GM19397 (cell line): Measurements from ENCODE around the gene LAMA2.
"Not testable (repeated sequence)": the region's sequence is repeated elsewhere in the genome, so short reads cannot be mapped to it uniquely, and the experiment has no call there.

Experiments used
- ATAC-seq: cut with Tn5 transposase; IDR thresholded peaks from one replicate; pipeline ENCODE4 v1.9.1; 2021; ENCODE audit warnings: mild to moderate bottlenecking, moderate library complexity; ENCODE audit not compliant: unreplicated experiment

Gene LAMA2

DNA sequence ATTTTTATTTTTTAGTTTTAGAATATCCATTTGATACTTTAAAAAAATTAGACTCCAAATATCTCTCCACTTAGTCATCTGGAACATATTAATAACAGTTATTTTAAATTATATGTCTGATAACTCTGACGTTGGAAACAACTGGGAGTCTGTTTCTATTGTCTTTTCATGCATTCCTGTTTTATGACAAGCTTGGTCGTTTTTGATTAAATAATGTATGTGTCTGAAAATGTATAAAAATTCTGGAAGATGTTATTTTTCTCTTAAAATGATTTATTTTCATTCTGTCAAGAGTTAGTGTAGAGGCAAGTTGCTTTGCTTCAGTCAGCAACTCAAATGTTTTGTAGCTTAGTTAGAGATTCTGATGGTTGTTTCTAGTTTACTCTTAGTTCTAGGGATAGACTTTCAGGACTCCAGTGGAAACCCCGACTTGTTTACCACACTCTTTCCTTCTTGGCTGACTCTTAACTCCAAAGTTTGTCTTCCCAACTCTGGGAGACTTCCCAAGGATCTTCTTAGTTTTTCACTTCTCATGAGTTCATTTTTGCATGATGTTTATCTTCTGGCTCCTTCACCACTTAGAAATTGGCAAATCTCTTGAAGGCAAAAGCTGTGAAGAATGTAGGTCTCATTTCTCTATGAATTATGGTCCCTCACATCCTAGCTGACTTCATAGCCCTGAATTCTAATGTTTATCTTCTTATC is 190.9 kb downstream of the LAMA2 start:
- no peak for ATAC-seq

- ATAC-seq = no peak
Observed at GRCh38 chr6:129084406-129084805, 201.5 kb downstream of the LAMA2 start.

- ATAC-seq = not testable (repeated sequence)
Observed at GRCh38 chr6:129088481-129088880, 205.5 kb downstream of the LAMA2 start.

DNA sequence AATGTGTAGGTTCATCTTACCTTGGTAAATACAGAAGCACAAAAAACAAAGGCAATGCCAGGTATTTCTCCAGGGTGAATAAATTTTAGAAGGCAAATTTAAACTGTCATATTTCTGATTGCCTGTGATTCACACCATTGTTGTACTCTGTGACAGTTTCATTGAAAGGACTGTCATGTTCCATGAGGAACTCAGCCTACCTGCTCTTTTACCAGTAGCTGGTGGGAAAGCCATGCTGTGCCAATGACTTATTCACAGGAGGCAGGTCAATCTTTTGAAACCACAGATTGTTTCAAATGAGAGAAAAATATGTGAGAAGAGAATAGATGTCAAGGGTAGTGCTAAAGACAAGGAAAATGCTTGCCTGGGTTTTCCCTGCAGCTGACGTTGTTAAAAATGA is 206.4 kb downstream of the LAMA2 start:
- no peak for ATAC-seq

GRCh38 chr6:129094147-129094546 is 211.2 kb downstream of the LAMA2 start:
- ATAC-seq = no peak

GRCh38 chr6:129096651-129097290 is 213.8 kb downstream of the LAMA2 start:
- ATAC-seq = no peak

- no peak for ATAC-seq
Observed at GRCh38 chr6:129098061-129098553, 215.2 kb downstream of the LAMA2 start.

DNA sequence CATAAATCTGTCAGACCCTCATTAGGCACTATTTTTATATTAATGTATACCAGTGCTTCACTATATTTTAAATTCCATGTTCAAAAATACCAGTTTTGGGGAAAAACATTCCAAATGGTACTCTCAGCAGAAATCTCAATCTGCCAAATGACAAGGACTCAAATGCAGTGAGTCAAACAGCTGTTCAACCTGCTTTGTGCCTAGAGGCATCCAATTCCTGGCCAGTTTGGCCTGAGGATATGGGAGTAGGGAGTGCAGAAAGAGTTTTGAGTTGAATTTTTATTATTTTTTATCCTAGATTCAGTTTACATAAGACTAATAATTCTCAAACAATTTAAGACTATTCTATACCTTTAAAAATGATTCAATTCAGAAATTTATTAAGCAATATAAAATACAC is 216.8 kb downstream of the LAMA2 start:
- no peak for ATAC-seq

GRCh38 chr6:129100164-129100563 is 217.2 kb downstream of the LAMA2 start:
- ATAC-seq = no peak

DNA sequence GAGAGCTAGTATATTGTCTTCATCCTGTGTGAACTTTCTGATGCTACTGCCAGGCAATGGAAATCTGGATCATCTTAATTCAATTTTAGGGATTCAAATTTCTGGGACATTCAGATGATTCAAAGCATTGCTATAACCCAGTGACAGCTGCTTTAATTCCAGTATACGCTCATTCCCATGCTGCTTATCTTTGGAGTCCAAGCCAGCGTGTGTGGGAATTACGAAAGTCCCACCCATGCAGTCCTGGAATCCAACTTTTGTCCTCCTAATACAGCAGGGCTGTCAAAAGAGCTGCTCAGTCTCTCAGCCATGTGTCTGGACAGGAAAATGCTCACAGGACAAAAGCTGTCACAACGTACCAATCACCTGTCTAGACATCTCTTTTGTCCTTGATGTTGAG is 219.8 kb downstream of the LAMA2 start:
- ATAC-seq = no peak

DNA sequence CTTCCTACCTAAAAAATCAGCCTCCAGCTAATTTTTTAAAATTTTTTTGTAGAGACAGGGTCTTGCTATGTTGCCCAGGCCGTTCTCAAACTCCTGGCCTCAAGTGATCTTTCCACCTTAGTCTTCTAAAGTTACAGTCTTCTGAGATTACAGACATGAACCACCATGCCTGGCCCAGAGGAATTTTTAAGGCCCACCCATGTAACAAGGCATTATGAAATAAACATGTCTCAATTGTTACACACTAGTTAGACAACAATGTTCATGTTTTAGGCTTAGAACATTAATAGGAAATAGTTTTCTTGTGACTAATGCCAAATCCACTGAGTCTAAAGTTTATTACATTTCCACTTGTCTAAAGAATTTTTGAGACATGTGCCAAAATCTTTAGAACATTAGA is 221.2 kb downstream of the LAMA2 start:
- ATAC-seq = no peak

GRCh38 chr6:129104560-129104959 is 221.6 kb downstream of the LAMA2 start:
- ATAC-seq = no peak

DNA sequence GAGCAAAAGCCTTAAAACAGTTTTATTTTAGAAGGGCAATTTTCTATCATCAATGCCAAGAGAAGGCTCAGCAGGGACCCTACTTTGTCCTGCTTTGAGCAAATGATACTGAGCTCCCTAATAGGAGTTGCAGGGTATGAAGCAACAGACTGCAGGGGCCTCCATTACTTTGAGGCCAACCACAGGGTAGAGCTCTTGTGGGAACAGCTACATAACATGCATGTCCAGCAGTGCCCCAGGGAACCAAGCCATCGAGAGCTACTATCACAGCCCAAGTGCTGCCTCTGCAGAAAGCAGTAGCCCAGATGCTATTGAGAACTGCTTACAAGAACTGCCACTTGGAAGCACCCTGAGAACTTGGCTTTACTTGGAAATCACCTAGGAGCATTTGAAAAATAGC is 222.1 kb downstream of the LAMA2 start:
- no peak for ATAC-seq

DNA sequence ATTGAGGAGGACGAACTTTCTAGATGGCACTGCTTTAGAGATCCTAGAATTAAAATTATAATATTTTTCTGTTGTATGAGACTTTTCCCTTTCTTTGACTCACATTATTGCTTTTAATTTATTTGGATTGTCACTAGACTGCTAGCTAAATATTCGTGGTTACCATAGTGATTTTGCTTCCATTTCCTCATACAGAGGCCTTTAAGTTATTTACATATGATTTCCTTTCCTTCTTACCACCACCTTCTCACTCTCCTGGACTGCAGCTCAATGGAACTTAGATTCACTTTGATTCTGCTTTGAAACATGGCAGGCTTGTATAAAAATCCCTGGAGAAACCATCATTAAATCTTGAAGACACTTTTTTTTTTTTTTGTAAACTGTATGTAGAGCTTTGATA is 222.9 kb downstream of the LAMA2 start:
- no peak for ATAC-seq

DNA sequence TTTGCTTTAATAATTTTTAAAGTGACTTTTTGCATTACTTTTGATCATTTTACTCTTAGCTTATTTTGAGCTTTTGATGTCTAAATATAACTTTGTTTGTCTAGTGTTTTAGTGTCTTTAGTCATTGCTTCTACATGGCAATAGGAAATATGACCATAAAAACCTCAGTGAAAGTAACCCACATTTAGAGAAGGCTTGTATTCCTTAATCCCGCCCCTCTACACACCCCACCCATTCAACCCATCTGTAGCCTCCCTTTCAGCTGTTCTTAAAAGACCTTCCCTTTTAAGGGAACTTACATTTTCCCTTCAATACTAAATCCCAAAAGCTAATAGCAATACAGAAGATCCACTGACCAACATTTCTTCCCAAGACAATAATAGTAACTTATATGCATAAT is 225.4 kb downstream of the LAMA2 start:
- no peak for ATAC-seq

DNA sequence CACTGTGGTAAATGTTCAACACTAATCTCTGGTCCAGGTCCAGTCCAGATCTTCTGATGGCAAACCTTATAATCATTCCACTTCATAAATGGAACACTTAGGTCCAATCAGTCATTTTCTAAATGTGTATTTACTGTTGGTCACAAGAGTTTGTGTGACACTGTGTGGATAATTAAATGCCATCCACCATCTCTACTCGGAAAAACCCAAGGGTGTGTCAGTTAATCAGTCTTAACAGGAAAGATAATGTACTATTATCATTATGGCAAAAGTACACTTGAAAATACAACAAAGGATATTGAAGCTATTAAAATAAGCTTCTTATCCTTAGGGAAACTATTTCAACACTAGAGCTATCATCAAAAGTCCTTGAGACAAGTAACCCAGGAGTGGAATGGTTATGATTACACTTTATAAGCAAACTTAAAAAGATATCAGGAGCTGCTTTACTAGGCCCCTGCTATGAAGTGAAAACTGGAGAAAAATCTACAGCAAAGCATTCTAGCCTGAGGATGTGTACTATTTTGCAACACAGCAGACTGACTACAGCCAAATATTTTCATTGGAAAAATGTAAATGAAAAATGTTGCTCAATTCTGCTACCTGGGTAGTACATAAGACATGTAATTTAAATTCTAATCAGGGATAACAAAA is 227.9 kb downstream of the LAMA2 start:
- no peak for ATAC-seq

DNA sequence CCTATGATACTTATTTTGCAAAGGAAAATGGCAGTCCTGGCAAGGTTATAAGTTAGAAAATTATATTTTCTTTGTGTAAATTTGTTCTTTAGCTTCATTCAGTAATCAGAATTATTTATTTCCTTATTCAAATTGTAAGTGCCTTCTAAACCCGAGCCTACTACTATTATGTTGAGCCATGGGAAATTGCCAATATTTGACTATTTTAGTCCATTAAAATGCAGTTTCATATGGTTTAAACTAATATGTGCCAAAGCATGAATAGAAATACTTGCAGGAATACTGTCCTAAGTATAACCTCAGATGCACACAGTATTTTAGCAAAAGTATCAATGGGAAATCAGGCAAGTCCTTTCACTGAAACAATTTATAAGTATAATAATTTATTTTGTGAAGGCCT is 228.4 kb downstream of the LAMA2 start:
- no peak for ATAC-seq

- ATAC-seq = no peak
Observed at GRCh38 chr6:129111853-129112252, 228.9 kb downstream of the LAMA2 start.

DNA sequence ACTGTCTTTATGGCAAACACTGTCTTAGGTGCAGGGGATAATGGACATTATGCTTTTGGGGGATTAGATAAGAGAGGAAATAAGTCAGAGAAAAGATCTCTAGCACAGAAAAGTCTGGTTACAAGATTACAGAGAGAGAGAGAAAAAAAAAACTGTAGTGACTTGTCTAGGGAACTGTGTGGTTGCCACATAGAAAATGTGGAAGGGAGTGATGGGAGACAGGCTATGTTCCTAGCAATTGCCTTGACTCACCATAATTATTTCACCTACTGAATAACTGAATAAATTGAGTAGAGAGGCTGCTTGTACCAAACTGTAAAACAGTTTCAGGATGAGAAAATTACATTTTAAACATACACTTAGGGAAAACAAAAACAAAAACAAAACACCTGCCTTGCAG is 229.7 kb downstream of the LAMA2 start:
- no peak for ATAC-seq

DNA sequence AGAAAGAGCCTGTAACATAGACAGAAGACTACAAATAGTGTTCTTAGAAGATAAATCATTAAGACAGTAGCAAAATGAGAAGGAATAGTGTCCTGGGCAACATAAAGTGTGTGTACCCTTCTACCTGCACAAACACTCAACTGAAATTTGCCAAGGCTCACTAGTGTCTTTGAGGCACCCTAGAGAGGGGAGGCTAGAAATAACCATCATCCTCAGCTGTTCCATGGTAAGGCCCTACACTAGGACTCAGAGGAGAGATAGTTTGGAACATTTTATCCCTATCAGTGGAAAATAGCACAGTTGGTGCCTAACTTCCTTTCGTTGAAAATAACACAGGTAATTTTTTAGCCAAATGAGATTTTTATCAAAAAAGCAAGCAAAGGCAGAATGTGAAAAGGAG is 230.7 kb downstream of the LAMA2 start:
- ATAC-seq = no peak

- no peak for ATAC-seq
Observed at GRCh38 chr6:129114636-129115391, 231.9 kb downstream of the LAMA2 start.
